HG02870 (cell line): ENCODE data around the gene RFTN1.
A peak's percentile ranks its signal among the peaks of the same experiment; 100 is the strongest.

Source experiments
- ATAC-seq: cut with Tn5 transposase; IDR thresholded peaks from one replicate; pipeline ENCODE4 v1.9.1; 2021; ENCODE audit warnings: mild to moderate bottlenecking, moderate library complexity; ENCODE audit not compliant: unreplicated experiment

The RFTN1 gene

GRCh38 chr3:16441371-16441875 lies 72.1 kb downstream of the RFTN1 start:
- ATAC-seq: no peak

DNA sequence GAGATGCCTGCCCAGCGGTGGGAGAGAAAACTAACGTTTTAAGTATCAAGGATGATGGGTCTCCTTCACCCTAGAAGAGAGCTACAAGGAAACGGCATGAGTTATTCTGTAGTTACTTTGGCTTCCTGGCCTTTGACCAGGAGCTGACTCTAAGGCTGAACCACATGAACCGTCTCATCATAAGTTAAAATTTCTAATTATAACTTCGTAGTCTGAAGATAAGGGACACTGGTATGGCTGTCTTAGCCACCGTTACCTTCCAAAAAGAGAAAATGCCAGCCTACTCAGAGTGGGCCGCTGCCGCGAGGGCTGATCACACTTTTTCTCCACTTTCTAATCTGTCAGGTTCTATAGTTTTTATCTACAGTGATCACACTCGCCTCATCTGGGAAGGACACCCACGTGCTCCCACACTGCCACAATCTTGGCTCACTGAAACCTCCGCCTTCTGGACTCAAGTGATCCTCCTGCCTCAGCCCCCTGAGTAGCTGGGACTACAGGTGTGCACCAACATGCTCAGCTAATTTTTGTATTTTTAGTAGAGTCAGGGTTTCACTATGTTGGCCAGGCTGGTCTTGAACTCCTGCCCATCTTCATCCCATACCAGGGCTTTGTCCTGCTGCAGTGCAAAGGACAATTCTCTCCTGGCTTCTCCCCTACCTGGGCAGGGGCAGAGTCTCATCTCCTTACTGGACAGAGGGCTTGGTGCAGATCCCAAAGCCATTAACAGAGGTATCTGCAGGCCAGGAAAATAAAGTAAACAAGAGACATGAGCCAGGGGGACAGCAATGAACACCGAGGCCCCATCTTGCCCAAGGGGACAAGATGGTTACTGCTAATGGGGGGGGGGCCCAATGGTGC lies 73.4 kb downstream of the RFTN1 start:
- ATAC-seq: no peak

DNA sequence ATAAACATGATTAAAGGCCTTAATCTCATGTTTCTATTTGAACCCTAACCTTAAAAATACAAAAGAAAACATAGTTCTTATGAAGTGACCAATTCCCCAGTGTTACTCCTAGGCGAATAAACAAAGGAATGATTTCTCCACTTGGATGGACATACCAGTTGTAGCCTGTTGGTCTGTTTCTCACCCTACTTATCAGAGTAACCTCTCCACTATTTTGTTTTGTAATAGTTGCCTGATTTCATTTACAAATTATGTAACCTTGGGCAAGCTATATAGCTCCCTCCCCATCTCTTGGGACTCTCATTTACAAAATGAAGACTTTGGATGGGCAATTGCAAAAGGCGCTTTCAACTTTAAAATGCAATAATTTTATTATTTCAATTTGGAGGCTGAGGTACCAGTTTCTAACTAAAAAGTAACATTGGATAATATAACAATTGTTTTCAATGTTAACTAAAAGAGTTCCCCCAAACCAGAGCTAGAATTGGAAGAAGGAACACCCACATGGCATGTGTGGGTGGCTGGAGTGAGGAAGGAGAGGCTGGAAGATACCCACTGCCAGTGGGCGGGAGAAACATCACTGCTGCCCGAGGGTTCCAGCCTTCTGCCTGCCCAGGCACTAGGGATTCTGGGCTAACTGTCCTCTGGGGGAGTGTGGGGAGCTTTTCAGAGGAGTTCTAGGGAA lies 74.2 kb downstream of the RFTN1 start:
- no peak for ATAC-seq

DNA sequence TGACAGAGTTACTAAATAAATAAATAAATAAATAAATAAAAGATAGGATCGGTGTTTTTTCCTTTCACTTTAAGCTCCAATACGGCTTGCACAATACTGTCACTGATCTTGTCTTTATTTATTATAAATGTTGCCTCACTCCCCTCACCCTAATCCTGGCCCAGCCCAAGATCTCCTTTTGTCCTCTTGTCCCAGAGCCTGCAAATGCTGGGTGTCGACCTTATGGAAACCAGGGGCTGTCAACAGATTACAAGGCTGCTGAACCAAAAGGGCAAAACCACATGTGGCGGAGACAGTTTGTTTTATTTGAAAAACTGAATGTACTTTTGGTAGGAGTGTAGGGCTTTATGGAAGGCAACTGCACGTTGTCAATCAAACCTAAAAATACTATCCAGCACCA lies 75.9 kb downstream of the RFTN1 start:
- no peak for ATAC-seq

GRCh38 chr3:16433701-16434151 lies 79.8 kb downstream of the RFTN1 start:
- ATAC-seq: peak; percentile 85

GRCh38 chr3:16432714-16433113 lies 80.8 kb downstream of the RFTN1 start:
- ATAC-seq: peak; percentile 34

DNA sequence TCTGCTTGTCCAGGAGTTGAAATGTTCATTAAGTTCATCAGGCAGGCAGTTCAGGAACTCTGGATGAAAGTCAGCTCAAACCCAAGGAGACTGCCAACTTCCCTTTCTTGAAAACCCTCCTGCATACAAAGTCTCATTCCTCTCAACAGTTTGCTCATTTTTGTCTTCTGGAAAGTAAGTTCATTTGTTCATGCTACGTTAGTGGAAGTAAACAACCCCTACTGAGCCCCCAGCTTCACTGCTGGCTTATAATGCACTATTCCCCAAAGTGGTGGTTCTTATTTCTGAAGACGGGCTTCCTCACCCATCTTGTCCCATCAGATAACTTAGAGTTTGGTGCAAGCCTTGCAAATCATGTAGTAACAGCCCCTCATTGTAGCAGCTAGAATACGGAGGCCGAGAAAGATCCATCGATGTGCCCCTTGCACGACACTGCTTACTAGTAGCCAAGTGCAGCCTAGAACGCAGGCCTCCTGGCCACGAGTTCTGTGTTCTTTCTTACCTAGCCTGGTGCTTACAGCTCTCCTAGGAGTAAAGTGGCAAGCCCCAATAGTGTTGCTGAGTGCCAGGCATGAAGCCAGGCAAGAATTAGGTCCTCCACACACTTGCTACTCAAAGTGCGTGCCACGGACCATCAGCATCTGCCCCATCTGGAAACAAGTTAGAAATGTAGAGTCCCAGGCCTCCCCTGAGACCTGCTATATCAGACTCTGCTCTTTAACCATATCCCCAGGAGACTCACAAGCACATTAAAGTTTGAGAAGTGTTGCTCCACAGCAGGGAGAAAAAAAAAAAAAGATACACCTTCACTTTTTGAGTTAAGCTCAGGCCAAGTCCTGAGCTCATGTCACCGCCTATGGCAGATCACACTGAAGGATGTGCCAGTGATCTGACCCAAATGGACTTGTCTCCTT lies 82.5 kb downstream of the RFTN1 start:
- no peak for ATAC-seq

DNA sequence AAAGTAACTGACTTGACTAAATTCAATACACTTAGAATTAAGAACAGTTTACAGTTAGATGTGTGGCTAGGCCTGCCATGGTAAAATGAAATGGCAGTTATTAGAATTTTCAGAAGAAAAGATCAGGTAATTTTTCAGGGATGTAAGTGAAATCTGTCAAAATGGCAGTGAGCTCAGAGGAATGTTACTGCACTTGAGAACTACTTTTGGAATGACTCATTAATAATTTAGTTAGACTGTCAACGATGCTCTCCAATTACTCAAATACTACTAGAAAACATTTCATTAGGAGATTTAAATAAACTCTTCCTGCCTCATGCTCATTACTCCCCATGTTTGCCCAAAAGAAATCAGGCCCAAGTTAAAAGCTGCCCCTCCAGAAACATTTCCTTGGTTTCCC lies 84.4 kb downstream of the RFTN1 start:
- no peak for ATAC-seq

- no peak for ATAC-seq
These were observed 84.9 kb downstream of the RFTN1 start for GRCh38 chr3:16428612-16429011.

GRCh38 chr3:16427103-16427965 lies 86.2 kb downstream of the RFTN1 start:
- no peak for ATAC-seq

GRCh38 chr3:16426665-16427064 lies 86.8 kb downstream of the RFTN1 start:
- no peak for ATAC-seq

GRCh38 chr3:16426029-16426400 lies 87.5 kb downstream of the RFTN1 start:
- ATAC-seq: no peak

DNA sequence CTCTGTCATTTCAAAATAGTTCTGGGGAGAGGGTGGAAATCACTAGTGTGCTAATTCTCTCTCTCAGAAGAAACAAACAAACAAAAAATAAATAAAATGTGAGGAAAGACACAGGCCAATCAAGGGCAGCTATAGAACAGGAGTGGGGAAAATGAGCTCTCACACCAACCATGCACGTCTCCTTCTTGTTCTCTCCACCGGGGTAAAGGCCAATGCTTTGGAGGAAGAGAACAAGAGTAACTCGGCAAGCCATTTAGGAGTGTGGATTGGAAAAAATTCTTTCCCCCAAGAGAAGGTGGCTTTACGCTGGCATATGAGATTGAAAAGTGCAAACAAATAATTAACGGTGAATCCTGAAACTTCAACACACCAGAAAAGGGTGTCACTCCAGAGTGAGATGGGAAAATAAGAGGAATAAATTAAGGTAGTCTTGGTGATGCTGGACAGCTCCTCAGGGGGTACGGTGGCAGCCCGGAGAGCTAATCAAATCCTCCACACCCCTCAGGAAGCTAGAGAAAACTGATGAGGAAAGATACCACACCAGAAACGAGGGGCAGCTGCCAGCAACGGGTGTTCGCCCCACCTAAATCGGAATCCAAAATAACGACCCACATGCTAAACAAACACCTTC lies 88.0 kb downstream of the RFTN1 start:
- no peak for ATAC-seq

DNA sequence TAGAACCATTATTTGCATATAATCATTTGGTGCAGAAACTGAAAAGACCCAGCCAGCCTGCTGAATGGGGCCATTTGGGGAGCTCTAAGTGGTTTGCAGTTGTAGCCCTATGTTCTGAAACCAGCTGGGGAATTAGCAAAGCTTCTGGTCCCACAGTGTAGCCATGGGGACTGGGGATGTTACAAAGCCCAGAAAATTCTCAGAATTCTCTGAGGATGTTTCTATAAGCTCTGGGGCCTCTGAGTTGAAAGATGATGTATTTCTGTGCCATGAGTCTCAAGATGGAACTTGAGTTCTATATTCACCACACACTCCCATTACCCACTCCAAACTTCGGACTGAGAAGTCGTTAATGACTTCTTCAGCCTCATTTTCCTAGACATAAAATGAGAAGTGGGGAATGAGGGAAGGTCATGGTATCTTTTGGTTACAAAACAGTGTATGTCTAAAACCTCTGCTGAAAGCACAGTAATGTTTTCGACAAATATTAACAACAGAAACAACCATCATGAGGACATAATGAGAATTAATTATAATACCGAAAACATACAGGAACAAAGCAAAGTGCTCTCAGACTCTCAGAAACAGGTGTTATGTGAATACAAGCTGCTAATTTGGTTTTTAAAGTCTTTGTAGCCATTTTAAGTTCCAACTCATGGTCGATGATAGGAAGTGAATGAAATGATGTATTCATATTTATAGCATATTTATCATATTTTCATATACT lies 89.4 kb downstream of the RFTN1 start:
- ATAC-seq: peak; percentile 80

GRCh38 chr3:16423298-16423697 lies 90.2 kb downstream of the RFTN1 start:
- ATAC-seq: no peak

- ATAC-seq: no peak
These were observed 93.8 kb downstream of the RFTN1 start for GRCh38 chr3:16419640-16420241.

DNA sequence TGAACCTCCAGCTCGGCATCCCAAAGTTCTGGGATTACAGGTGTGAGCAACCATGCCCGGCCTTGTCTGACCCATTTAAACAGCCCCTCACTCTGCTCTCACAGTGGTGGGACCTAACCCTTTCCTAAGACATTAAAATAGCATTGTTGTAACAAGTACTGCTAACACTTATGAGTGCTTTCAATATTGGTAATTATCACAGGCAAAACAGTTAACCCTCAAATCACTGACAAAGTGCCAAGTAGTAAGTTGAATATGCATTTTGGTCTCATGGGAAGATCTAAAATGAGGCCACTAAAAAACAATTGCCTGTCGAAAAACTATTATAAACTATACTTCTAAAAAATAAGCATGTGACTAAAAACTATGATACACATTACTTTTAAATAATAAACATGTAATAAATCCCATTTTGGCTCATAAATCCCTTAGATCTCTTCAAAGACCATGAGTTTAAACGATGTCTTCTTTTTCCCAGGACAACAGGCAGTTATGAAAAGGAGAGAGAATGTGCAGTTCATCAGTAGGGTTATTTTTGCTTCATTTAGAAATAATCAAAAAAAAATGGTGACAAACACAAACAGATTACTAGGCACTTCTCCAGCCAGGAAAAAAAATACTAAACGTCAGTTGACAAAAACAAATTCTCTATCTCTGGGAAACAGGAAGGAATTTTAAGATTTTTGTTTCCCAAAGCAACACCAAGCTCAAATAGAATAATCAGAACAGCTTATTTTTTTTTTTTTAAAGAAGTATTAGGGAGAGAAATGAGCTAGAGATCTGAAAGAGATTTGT lies 95.4 kb downstream of the RFTN1 start:
- ATAC-seq: no peak
